ENCODE data around the gene RASGRF2. TPM values are rescaled to one million over a fixed set of nuclear protein-coding genes. Genes with fewer than 3 reads are reported as not detected.

Gene RASGRF2
- total and polyA plus RNA-seq, 2 of the 13 experiments (the other 11 are each of a cell fraction or from before 2014, with no cell fraction given): 23.6 to 29.0 TPM

DNA sequence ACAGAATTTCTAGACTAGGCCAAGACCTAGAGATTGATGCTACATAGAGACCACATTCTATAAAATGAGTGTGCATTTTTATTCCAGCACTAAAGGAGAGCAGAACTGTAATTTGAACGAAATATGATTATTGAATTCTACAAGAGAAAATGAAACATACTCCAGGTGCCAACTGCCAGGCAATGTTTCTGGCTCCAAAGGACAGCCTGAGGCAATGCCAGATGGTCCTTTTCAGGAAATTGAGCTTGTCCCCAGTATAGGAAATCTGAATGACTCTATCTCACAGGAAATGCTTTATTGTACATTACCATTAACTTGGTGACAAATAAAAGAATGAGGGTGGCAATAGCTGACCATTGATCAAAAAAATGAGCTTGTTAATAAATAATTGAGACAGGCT, 28.8 kb upstream of the RASGRF2 start:
- 11% methylated on average over 1 of the region's 1 CpG for WGBS (ENCODE audit: low lambda C conversion rate)
- Histone ChIP-seq H3K79me2 (ENCODE audit: insufficient read depth, low read length) (no peaks in the 10 kb centered on the region), H3K9ac (ENCODE audit: insufficient read depth, low read depth, low read length) (no peak overlapping the region), H3K36me3 (replicated peaks in 1 of 2; ENCODE audit: control insufficient read depth in 1 of 2, insufficient read depth in 2 of 2, low read length in 2 of 2) (no peaks in the 10 kb centered on the region), H3K9me3 (ENCODE audit: low read length) (no peaks in the 10 kb centered on the region), H3K4me2 (ENCODE audit: low read depth, low read length) (no peak overlapping the region), H3K27me3 (ENCODE audit: control insufficient read depth in 1 of 2, insufficient read depth in 2 of 2, low read length in 2 of 2) (no peaks in the 10 kb centered on the region), H3K27ac (ENCODE audit: extremely low read length, insufficient read depth, low read length) (no peak overlapping the region), H3K4me1 (ENCODE audit: insufficient read depth, low read length) (no peaks in the 10 kb centered on the region), H3K4me3 (replicated peaks in 1 of 3; ENCODE audit: insufficient read depth in 1 of 3, low read depth in 2 of 3, low read length in 3 of 3) (no peak overlapping the region), H4K20me1 (ENCODE audit: insufficient read depth, low read length) (no peaks in the 10 kb centered on the region), H2AFZ (ENCODE audit: low read length) (no peak overlapping the region)
- FAIRE-seq: no peak
- ChIA-PET CTCF (ENCODE audit: low intra/inter-chr PET ratio, low total read pairs) (no interaction called here), POLR2A (no interaction called here)
- BruUV-seq (replicated peaks): no TSS peak
- DNase-seq (ENCODE audit: low spot score): no peak
- intact Hi-C loops (cut with micrococcal nuclease; ENCODE audit: unreplicated experiment): no loop called here
- in situ Hi-C loops (cut with HindIII; ENCODE audit: extremely low pct_ligation_motif_present, low pct_unique_long_range_greater_than_20kb): no loop called here
- ATAC-seq: no peak
- TF ChIP-seq ZNF557 (CRISPR knock-in tag; IDR thresholded peaks at IDR 0.05): no peak
- TF ChIP-seq TGIF2 (CRISPR knock-in tag; IDR thresholded peaks at IDR 0.05): no peak
- TF ChIP-seq ZNF530 (CRISPR knock-in tag; IDR thresholded peaks at IDR 0.05; ENCODE audit: low read depth): no peak
- no peak for TF ChIP-seq STAG1 (CRISPR knock-in tag; IDR thresholded peaks at IDR 0.05)
- TF ChIP-seq RELA (CRISPR knock-in tag; IDR thresholded peaks at IDR 0.05): no peak

DNA sequence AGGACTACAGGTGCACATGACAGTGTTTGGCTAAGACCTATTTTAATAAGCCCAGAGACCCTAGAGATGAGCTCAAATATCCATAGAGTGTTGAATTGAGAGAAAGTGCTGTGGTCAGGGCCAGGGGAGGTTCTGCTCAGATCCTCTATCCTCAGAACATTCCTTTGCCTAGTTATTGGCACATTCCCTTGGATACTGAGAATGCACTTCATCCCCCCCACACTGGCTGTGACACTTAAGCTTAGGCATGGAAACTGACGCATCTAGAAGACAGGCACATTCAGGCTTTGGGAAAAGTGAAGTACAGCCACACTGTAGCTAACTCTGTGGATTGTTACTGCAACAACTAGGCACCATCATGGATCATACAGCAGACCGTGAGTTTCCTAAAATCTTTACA, 27.1 kb upstream of the RASGRF2 start:
- Histone ChIP-seq H3K36me3 (replicated peaks in 1 of 2; ENCODE audit: control insufficient read depth in 1 of 2, insufficient read depth in 2 of 2, low read length in 2 of 2) (no peaks in the 10 kb centered on the region), H3K27me3 (ENCODE audit: control insufficient read depth in 1 of 2, insufficient read depth in 2 of 2, low read length in 2 of 2) (no peaks in the 10 kb centered on the region), H2AFZ (ENCODE audit: low read length) (no peak overlapping the region), H3K27ac (ENCODE audit: extremely low read length, insufficient read depth, low read length) (no peak overlapping the region), H3K9me3 (ENCODE audit: low read length) (no peaks in the 10 kb centered on the region), H3K4me3 (replicated peaks in 1 of 3; ENCODE audit: insufficient read depth in 1 of 3, low read depth in 2 of 3, low read length in 3 of 3) (no peak overlapping the region), H3K4me1 (ENCODE audit: insufficient read depth, low read length) (no peaks in the 10 kb centered on the region), H3K4me2 (ENCODE audit: low read depth, low read length) (no peak overlapping the region), H3K9ac (ENCODE audit: insufficient read depth, low read depth, low read length) (no peak overlapping the region), H4K20me1 (ENCODE audit: insufficient read depth, low read length) (no peaks in the 10 kb centered on the region), H3K79me2 (ENCODE audit: insufficient read depth, low read length) (no peaks in the 10 kb centered on the region)
- ChIA-PET CTCF (ENCODE audit: low intra/inter-chr PET ratio, low total read pairs) (no interaction called here), POLR2A (no interaction called here)
- in situ Hi-C loops (cut with HindIII; ENCODE audit: extremely low pct_ligation_motif_present, low pct_unique_long_range_greater_than_20kb): no loop called here
- intact Hi-C loops (cut with micrococcal nuclease; ENCODE audit: unreplicated experiment): no loop called here
- 80% methylated on average over 2 of the region's 2 CpGs for WGBS (ENCODE audit: low lambda C conversion rate)
- ATAC-seq (no peak), DNase-seq (ENCODE audit: low spot score) (no peak), FAIRE-seq (no peak)
- no peak for TF ChIP-seq ZNF224 (CRISPR knock-in tag; IDR thresholded peaks at IDR 0.05)
- TF ChIP-seq KLF15 (CRISPR knock-in tag; IDR thresholded peaks at IDR 0.05; ENCODE audit: borderline replicate concordance): no peak
- no peak for TF ChIP-seq HDAC2 (CRISPR knock-in tag; IDR thresholded peaks at IDR 0.05)
- TF ChIP-seq SIX4 (CRISPR knock-in tag; IDR thresholded peaks at IDR 0.05): no peak
- TF ChIP-seq, protein P1, sequence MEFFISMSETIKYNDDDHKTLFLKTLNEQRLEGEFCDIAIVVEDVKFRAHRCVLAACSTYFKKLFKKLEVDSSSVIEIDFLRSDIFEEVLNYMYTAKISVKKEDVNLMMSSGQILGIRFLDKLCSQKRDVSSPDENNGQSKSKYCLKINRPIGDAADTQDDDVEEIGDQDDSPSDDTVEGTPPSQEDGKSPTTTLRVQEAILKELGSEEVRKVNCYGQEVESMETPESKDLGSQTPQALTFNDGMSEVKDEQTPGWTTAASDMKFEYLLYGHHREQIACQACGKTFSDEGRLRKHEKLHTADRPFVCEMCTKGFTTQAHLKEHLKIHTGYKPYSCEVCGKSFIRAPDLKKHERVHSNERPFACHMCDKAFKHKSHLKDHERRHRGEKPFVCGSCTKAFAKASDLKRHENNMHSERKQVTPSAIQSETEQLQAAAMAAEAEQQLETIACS (CRISPR knock-in tag; IDR thresholded peaks at IDR 0.05): no peak
- TF ChIP-seq BHLHE40 (IDR thresholded peaks at IDR 0.05; ENCODE audit: low read length): no peak
- no TSS peak for BruUV-seq (replicated peaks)

All from HepG2 (cell line).